GM13976 (cell line): ENCODE measurements around the gene RPL12.

ENCODE experiments used
- DNase-seq: peaks from one replicate; pipeline ENCODE4 v3.0.0; 2012; ENCODE audit warnings: low spot score
- CTCF ChIP-seq: IDR thresholded peaks from 2 replicates; pipeline ENCODE4 v1.5.1; 2012; ENCODE audit warnings: borderline replicate concordance, mild to moderate bottlenecking; ENCODE audit not compliant: insufficient read depth; ENCODE audit errors: extremely low read depth, missing control alignments, control extremely low read depth
- in situ Hi-C: fragments of 300-500 bp; cut with MboI; formaldehyde crosslinking; loops from one replicate; pipeline ENCODE4 v1.12.0; 2022; ENCODE audit warnings: low sequenced_read_pairs, mixed read lengths, inconsistent platforms; ENCODE audit not compliant: unreplicated experiment

Gene RPL12

DNA sequence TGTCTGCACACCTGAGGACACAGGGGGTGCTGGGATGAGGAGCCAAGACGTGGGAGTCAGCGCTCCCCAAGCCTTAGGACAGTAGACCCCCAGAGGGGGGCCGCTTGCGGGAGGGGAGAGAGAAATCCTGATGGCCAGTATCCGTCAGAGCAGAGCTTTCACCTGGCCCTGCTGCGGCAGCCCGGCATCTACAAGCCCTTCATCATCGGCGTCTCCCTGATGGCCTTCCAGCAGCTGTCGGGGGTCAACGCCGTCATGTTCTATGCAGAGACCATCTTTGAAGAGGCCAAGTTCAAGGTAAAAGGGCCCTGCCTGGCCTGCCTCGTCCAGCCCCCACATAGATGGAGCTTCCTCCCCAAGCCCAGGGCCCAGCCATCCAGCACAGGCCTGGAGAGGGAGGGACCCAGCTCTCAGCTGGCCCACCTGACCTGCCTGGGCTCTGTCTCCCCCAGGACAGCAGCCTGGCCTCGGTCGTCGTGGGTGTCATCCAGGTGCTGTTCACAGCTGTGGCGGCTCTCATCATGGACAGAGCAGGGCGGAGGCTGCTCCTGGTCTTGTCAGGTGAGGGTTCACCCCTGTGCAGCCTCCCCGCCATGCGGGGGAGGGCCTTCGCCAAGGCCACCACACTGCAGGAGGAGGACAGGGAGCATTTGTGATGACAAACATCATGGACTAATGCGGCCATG is 47.6 kb downstream of the RPL12 start:
- DNase-seq, result no peak
- no peak for TF ChIP-seq CTCF
- in situ Hi-C loops, result loop anchor here (25.0 kb wide), 1 partner anchor 466 kb away; no protein-coding TSS in a partner anchor

DNA sequence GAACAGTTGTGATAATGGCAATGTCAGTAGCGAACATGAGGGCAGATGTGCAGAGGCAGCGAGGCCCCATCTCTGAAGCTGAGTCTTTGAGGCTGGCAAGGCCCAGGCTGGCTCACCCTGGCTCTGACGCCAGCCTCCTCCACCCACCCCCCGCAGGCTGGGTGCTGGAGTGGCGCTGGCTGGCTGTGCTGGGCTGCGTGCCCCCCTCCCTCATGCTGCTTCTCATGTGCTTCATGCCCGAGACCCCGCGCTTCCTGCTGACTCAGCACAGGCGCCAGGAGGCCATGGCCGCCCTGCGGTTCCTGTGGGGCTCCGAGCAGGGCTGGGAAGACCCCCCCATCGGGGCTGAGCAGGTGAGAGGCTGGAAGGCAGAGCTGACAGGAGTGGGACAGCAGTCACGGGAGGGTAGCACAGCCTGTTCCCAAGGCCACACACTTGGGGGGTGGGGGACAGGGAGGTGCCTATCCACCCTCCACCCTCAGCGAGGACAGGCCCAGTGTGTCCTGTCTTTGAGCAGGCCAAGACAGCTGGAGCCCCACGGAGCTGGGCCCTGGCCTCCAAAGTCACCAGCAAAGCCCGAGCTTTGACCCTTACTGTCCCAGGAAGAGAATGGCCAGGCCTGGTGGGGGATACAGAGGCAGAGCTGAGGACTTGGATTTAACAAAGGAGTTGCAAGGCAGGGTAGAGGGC is 48.7 kb downstream of the RPL12 start:
- in situ Hi-C loops, result loop anchor here (25.0 kb wide), 1 partner anchor 465 kb away; no protein-coding TSS in a partner anchor
- TF ChIP-seq CTCF, result no peak
- no peak for DNase-seq

DNA sequence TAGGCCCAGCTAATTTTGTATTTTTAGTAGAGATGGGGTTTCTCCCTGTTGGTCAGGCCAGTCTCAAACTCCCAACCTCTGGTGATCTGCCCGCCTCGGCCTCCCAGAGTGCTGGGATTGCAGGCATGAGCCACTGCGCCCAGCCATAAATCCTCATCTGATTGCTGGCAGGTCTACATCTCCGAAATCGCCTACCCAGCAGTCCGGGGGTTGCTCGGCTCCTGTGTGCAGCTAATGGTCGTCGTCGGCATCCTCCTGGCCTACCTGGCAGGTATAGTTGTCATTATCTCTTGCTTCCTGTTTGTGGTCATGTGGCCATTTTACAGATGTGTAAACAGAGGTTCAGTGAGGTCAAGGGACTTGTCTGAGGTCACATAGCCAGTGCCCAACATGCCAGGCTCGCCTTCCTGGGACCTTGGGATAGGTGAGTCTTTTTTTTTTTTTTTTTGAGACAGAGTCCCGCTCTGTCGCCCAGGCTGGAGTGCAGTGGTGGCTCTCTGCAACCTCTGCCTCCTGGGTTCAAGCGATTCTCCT is 51.4 kb downstream of the RPL12 start:
- no peak for TF ChIP-seq CTCF
- in situ Hi-C loops, result loop anchor here (25.0 kb wide), 1 partner anchor 463 kb away; no protein-coding TSS in a partner anchor
- no peak for DNase-seq

GRCh38 chr9:127398715-127399400 is 52.3 kb downstream of the RPL12 start:
- DNase-seq, result no peak
- TF ChIP-seq CTCF, result no peak
- in situ Hi-C loops, result no loop called here

DNA sequence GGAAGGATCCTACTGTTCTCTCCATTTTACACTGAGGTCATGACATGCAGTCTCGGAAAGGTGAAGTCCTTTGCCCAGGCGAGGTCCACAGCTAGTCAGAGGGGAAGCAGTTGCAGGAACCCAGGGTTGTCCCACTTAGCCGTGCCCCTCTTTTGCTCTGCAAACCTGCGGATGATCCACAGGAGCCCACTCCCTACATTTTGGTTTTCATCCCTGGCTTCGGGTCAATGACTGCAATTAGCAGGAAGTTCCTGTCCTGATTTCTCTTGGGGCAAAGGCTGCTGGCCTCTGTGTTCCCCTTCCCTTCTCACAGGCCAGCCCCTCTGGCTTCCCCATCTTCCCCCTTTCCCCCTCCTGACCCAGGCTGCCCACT is 52.9 kb downstream of the RPL12 start:
- in situ Hi-C loops, result no loop called here
- no peak for DNase-seq
- no peak for TF ChIP-seq CTCF
